MM.1S (cell line): ENCODE results near the gene CEACAM18.

Source experiments
- EZH2 ChIP-seq: fragments of 300-600 bp; sonication (generic); optimal IDR thresholded peaks from 2 replicates; pipeline ENCODE3; 2017; ENCODE audit warnings: low read depth, mild to moderate bottlenecking, antibody characterized with exemption, low read length, mixed read lengths
- EZH2phosphoT487 ChIP-seq: fragments of 300-600 bp; sonication (generic); IDR thresholded peaks from 2 replicates; pipeline ENCODE4 v1.6.1; 2018; ENCODE audit warnings: antibody characterized with exemption, low read length
- TF ChIP-seq, protein P1 (sequence below): fragments of 300-600 bp; sonication (generic); IDR thresholded peaks from 2 replicates; pipeline ENCODE4 v1.5.1; 2016; ENCODE audit warnings: antibody characterized with exemption, low read length, mixed read lengths

DNA sequence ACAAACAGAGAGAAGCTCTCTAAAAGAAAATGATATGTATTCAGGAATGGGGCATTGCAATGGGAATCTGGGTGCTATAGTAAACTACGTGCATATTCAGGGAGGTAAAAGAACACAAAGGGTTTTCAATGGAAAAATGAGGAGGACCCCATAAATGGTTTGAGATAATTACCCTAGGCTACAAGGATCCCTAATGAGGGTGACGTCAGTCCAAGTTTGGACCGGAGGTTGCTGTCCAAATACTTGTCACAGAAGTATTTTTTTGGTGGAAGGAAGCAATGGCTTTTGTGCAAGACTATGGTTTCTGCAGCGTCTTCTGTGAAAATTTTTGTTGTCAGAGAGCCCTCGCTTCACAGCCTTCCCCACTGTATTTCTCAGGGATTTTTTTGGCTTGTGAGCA is 995 bp upstream of the CEACAM18 start:
- TF ChIP-seq EZH2 (no peak), EZH2phosphoT487 (no peak)
- TF ChIP-seq, protein P1, sequence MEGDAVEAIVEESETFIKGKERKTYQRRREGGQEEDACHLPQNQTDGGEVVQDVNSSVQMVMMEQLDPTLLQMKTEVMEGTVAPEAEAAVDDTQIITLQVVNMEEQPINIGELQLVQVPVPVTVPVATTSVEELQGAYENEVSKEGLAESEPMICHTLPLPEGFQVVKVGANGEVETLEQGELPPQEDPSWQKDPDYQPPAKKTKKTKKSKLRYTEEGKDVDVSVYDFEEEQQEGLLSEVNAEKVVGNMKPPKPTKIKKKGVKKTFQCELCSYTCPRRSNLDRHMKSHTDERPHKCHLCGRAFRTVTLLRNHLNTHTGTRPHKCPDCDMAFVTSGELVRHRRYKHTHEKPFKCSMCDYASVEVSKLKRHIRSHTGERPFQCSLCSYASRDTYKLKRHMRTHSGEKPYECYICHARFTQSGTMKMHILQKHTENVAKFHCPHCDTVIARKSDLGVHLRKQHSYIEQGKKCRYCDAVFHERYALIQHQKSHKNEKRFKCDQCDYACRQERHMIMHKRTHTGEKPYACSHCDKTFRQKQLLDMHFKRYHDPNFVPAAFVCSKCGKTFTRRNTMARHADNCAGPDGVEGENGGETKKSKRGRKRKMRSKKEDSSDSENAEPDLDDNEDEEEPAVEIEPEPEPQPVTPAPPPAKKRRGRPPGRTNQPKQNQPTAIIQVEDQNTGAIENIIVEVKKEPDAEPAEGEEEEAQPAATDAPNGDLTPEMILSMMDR, result no peak
